GM19372 (cell line): Measurements from ENCODE around the gene AP1S3.
"Not testable (repeated sequence)": the region's sequence is repeated elsewhere in the genome, so short reads cannot be mapped to it uniquely, and the experiment has no call there.

Experiments used
- ATAC-seq: cut with Tn5 transposase; IDR thresholded peaks from one replicate; pipeline ENCODE4 v1.9.1; 2021; ENCODE audit warnings: mild to moderate bottlenecking, low read depth, moderate library complexity; ENCODE audit not compliant: unreplicated experiment

AP1S3 gene

DNA sequence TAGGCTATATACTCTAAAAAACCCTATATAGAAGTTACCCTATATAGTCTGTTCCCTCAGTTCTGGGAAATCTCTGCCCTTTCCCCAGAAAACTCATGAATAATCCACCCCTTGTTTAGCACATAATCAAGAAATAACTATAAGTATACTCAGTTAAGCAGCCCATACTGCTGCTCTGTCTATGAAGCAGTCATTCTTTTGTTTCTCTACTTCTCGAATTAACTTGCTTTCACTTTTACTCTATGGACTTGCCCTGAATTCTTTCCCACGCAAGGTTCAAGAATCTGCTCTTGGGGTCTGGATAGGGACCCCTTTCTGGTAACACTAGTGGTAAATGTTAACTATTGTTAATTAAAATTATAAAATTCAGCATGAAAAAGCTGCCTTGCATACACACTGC lies 17.4 kb upstream of the AP1S3 start:
- peak; percentile 47 for ATAC-seq

- ATAC-seq: no peak
Observed at GRCh38 chr2:223853425-223853837, 16.0 kb upstream of the AP1S3 start.

GRCh38 chr2:223852281-223852795 lies 15.0 kb upstream of the AP1S3 start:
- ATAC-seq: no peak

DNA sequence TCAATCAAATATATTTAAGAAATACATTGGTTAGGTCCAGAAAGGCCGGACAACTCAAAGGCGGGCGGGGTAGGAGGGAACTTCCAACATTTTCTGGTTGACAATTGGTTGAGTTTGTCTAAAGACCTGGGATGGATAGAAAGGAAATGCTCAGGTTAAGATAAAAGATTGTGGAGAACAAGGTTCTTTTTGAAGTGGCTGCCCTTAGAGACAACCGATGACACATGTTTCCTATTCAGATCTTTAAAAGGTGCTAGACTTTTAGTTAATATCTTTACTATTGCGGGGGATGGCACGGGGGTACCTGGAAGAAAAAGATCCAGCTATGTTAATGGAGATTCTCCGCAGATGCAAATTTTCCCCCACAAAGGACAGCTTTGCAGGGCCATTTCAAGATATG lies 10.0 kb upstream of the AP1S3 start:
- no peak for ATAC-seq

DNA sequence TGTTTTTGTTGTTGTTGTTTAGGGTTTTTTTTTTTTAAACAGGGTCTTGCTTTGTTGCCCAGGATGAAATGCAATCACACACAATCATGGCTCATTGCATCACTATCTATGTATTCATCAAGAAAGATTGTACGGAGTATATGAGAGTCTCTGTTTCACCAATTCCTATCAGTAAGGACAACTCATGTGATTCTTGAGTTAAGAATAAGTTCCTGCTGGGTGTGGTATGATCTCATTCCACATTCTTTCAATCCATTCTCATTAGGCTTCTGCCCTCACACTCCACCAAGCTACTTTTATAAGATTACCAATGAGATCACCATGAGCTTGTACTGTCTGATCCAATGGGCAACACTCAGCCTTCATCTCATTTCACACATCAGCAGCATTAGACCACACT lies 9.1 kb upstream of the AP1S3 start:
- no peak for ATAC-seq

DNA sequence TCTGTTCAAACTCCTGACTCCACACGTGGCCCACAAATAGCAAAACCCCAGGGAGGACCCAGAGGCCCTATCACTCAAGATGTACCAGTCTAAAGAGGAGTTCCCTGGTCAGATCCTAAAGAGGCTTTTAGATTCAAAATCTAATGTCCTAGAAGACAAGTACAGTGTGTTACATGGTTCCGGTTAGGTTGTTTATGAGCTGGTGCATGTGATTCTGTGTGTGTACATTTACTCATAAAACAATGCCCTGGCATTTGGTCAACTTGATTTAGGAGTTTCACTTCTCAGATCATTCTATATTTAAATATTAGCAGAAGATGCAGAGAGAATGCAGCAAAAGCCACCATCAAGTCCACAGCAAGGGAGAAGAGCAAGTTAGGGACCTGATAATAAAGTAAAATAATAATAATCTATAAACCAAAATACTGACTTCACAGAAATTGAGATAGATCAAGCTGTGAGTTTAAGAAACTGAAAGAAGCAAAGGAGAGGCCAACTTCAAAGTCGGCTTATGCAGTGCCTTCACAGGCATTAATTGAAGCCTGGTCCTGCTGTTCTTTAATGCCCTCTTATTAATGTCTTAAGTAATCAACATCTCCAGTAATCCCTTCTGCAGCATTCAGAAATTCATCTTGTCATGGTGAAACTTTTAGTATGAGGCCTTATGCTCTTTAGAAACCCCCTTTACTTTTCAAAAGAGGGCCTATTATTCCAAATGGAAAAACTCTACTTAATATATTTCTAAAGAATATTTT lies 4.2 kb upstream of the AP1S3 start:
- no peak for ATAC-seq

GRCh38 chr2:223835701-223836532 lies 1.5 kb downstream of the AP1S3 start:
- ATAC-seq: peak; percentile 58

- no peak for ATAC-seq
Observed at GRCh38 chr2:223834431-223834830, 3.0 kb downstream of the AP1S3 start.

GRCh38 chr2:223832241-223832903 lies 5.0 kb downstream of the AP1S3 start:
- ATAC-seq: no peak

DNA sequence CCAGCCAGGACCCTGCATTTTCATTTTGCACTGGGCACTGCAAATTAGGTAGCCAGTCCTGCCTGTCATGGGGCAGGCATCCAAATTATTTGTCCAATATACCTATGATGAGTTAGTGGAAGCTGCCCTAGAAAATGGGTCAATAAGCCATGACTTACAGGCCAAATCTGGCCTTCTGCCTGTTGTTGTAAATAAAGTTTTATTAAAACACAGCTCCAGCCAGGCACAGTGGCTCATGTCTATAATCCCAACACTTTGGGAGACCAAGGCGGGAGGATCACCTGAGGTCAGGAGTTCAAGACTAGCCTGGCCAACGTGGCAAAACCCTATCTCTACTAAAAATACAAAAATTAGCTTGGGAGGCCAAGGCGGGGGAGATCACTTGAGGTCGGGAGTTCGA lies 8.3 kb downstream of the AP1S3 start:
- ATAC-seq: no peak

DNA sequence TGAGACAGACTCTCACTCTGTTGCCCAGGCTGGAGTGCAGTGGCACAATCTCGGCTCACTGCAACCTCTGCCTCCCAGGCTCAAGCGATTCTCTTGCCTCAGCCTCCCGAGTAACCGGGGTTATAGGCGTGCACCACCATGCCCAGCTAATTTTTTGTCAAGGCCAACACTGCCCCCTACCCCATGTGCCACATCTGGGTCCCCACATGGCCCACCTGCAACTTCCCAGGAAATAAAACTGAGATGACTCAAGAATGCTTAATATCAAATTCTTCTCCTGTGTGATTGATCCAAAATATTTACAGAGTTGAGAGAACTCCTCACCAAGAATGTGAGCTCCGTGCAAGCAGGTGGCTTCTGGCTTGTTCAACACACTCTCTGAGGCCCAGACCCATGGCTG lies 9.1 kb downstream of the AP1S3 start:
- no peak for ATAC-seq

GRCh38 chr2:223826995-223827394 lies 10.4 kb downstream of the AP1S3 start:
- ATAC-seq: no peak

DNA sequence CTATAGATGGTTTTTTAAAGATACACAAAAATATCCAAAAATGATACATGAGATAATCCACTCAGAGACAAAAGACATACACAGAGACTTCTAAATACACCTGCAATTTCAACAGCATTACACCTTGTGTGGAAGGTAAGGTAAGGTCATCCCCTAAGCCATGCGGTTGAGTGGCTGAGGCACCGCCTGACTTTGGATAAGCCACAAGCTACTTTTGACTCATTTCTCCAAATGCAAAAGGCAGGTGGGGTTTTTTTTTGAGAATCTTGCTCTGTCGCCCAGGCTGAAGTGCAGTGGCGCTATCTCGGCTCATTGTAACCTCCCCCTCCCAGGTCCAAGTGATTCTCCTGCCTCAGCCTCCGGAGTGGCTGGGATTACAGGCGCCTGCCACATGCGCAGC lies 13.1 kb downstream of the AP1S3 start:
- ATAC-seq: no peak

GRCh38 chr2:223822818-223823217 lies 14.6 kb downstream of the AP1S3 start:
- no peak for ATAC-seq

DNA sequence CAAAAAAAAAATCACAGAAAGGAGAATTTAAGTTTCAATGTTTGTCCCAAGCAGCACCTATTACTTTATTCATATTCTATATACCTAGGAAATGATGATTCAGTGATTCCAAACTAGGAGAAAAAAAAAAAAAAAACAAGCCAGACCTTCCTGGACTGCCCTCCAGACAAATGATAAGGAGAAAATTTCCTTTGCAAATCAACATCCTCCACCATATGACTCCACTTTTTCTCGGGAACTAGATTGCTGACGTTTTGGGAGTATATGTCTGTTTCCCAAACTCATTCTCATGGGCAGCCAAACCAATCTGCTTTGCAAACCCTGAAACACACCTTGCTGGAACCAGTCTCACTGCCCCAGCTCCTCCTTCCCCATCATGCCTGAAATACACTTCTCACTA lies 16.8 kb downstream of the AP1S3 start:
- ATAC-seq: no peak

DNA sequence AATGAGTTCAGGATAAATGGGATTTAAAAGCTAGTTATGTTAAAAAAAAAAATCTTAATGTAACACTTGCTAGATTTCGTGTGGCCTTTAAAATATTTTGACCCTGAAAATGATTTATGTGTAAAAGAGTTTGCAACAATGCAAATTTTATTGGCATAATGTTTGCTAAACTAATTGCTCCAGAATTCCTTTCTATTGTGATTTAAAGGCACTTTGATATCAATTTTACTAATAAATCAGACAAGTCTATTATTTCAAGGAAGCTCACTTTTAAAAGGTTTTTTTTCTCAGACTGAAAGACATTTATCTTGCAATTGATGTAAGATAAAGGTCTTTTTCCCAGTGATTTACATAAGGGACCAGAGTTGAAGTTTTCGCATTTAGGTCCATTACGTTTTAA lies 17.5 kb downstream of the AP1S3 start:
- no peak for ATAC-seq

GRCh38 chr2:223815884-223816570 lies 21.4 kb downstream of the AP1S3 start:
- ATAC-seq: no peak

- no peak for ATAC-seq
Observed at GRCh38 chr2:223815186-223815883, 22.0 kb downstream of the AP1S3 start.

GRCh38 chr2:223814764-223815163 lies 22.6 kb downstream of the AP1S3 start:
- not testable (repeated sequence) for ATAC-seq

- ATAC-seq: no peak
Observed at GRCh38 chr2:223813329-223813728, 24.1 kb downstream of the AP1S3 start.
